HepG2 (cell line): Measurements from ENCODE around the gene PDZD7. TPM values are rescaled to one million over a fixed set of nuclear protein-coding genes. Genes with fewer than 3 reads are reported as not detected.
A peak's percentile ranks its signal among the peaks of the same experiment; 100 is the strongest.

Experiments
- ATF1 ChIP-seq: IDR thresholded peaks from 2 replicates; pipeline ENCODE4 v1.6.1; 2016; ENCODE audit warnings: mild to moderate bottlenecking, control low read depth
- ATF2 ChIP-seq: sonication (generic); formaldehyde crosslinking; IDR thresholded peaks from 2 replicates; pipeline ENCODE4 v1.4.0; 2020; ENCODE audit warnings: missing genetic modification reagents
- BATF2 ChIP-seq: sonication (generic); formaldehyde crosslinking; IDR thresholded peaks from 2 replicates; pipeline ENCODE4 v1.8.0; 2022; ENCODE audit warnings: mild to moderate bottlenecking, missing genetic modification reagents, moderate library complexity
- CREBL2 ChIP-seq: sonication (generic); formaldehyde crosslinking; IDR thresholded peaks from 2 replicates; pipeline ENCODE4 v1.8.1; 2023; ENCODE audit warnings: missing genetic modification reagents, mild to moderate bottlenecking, borderline replicate concordance
- EED ChIP-seq: sonication (generic); formaldehyde crosslinking; IDR thresholded peaks from 2 replicates; pipeline ENCODE4 v1.5.0; 2020; ENCODE audit warnings: mild to moderate bottlenecking, missing genetic modification reagents
- ELF1 ChIP-seq: sonication (generic); formaldehyde crosslinking; IDR thresholded peaks from 2 replicates; pipeline ENCODE4 v1.4.0; 2020; ENCODE audit warnings: missing genetic modification reagents
- GMEB2 ChIP-seq: IDR thresholded peaks from 2 replicates; pipeline ENCODE4 v1.6.1; 2016; ENCODE audit warnings: missing biosample characterization, missing genetic modification reagents, low read depth
- HNRNPUL1 ChIP-seq: fragments of 200-400 bp; formaldehyde crosslinking; IDR thresholded peaks from 2 replicates; pipeline ENCODE4 v1.6.1; 2017; ENCODE audit warnings: low read depth, mild to moderate bottlenecking, low read length, moderate library complexity
- MEIS2 ChIP-seq: sonication (generic); formaldehyde crosslinking; IDR thresholded peaks from 2 replicates; pipeline ENCODE4 v1.9.0; 2021; ENCODE audit warnings: mild to moderate bottlenecking, missing genetic modification reagents
- NFATC3 ChIP-seq: sonication (generic); formaldehyde crosslinking; IDR thresholded peaks from 2 replicates; pipeline ENCODE4 v1.5.1; 2020; ENCODE audit warnings: mild to moderate bottlenecking, missing genetic modification reagents
- NFKBIZ ChIP-seq: IDR thresholded peaks from 2 replicates; pipeline ENCODE4 v1.6.1; 2018; ENCODE audit warnings: missing genetic modification reagents, missing compliant biosample characterization
- RXRA ChIP-seq: sonication (generic); formaldehyde crosslinking; IDR thresholded peaks from 2 replicates; pipeline ENCODE4 v1.5.1; 2020; ENCODE audit warnings: missing genetic modification reagents
- RXRB ChIP-seq: IDR thresholded peaks from 2 replicates; pipeline ENCODE4 v1.6.1; 2016; ENCODE audit warnings: borderline replicate concordance, missing genetic modification reagents, missing compliant biosample characterization
- TAF15 ChIP-seq: fragments of 200-400 bp; formaldehyde crosslinking; IDR thresholded peaks from one replicate; pipeline ENCODE4 v1.6.1; 2018; ENCODE audit warnings: mild to moderate bottlenecking, low read depth, low read length; ENCODE audit not compliant: poor library complexity, severe bottlenecking
- TEF ChIP-seq: sonication (generic); formaldehyde crosslinking; IDR thresholded peaks from 2 replicates; pipeline ENCODE4 v1.5.0; 2020; ENCODE audit warnings: missing genetic modification reagents
- TP53 ChIP-seq: sonication (generic); formaldehyde crosslinking; conservative IDR thresholded peaks from 2 replicates; pipeline ENCODE4 v1.4.0; 2020; ENCODE audit warnings: missing genetic modification reagents
- ZBTB43 ChIP-seq: sonication (generic); formaldehyde crosslinking; conservative IDR thresholded peaks from 2 replicates; pipeline ENCODE4 v1.4.0; 2020; ENCODE audit warnings: missing genetic modification reagents
- ZNF563 ChIP-seq: sonication (generic); formaldehyde crosslinking; IDR thresholded peaks from 2 replicates; pipeline ENCODE4 v1.8.0; 2022; ENCODE audit warnings: mild to moderate bottlenecking, moderate library complexity, missing genetic modification reagents
- ZNF672 ChIP-seq: sonication (generic); formaldehyde crosslinking; IDR thresholded peaks from 2 replicates; pipeline ENCODE4 v1.8.1; 2022; ENCODE audit warnings: missing genetic modification reagents
- ZNF691 ChIP-seq: sonication (generic); formaldehyde crosslinking; IDR thresholded peaks from 2 replicates; pipeline ENCODE4 v1.4.0; 2020; ENCODE audit warnings: missing genetic modification reagents, low read depth, mild to moderate bottlenecking, borderline replicate concordance
- ZNF776 ChIP-seq: sonication (generic); formaldehyde crosslinking; IDR thresholded peaks from 2 replicates; pipeline ENCODE4 v1.4.0; 2020; ENCODE audit warnings: mild to moderate bottlenecking, missing genetic modification reagents
- ZNF83 ChIP-seq: sonication (generic); formaldehyde crosslinking; IDR thresholded peaks from 2 replicates; pipeline ENCODE4 v1.4.0; 2020; ENCODE audit warnings: missing genetic modification reagents, mild to moderate bottlenecking, borderline replicate concordance
- ZNF879 ChIP-seq: sonication (generic); formaldehyde crosslinking; IDR thresholded peaks from 2 replicates; pipeline ENCODE4 v1.8.1; 2023; ENCODE audit warnings: missing genetic modification reagents
- polyA plus RNA-seq, 8 experiments: library from polyadenylated mRNA; depleted of rRNA in 3 of 8; stranded (reverse) in 7 of 8; unstranded in 1 of 8; fragments of >200 nt; fragmentation: Illumina TruSeq in 4 of 8; extraction: Trizol in 4 of 8; gene quantifications; 2 replicates each; pipeline versions ENCODE4 v1.2.1 to v1.2.3, GENCODE V29; 2011 to 2016; ENCODE audit warnings: low read depth in 4 of 8, missing spikeins in 1 of 8, mixed read lengths in 1 of 8; ENCODE audit not compliant: insufficient read depth in 1 of 8
- total RNA-seq, 5 experiments: library from RNA; depleted of rRNA; stranded (reverse); fragments of >200 nt; fragmentation: Illumina TruSeq; extraction: Trizol; gene quantifications; 2 replicates each; pipeline ENCODE4 v1.2.3, GENCODE V29; 2016; ENCODE audit warnings: low read depth in 1 of 5

PDZD7 gene
- total and polyA plus RNA-seq, 2 of the 13 experiments (the other 11 are each of a cell fraction or from before 2014, with no cell fraction given) = 0.58 to 0.73 TPM

GRCh38 chr10:100986952-100987684 lies 43.8 kb downstream of the PDZD7 start, which contains the start of the genes MRPL43 and TWNK (continued):
- TF ChIP-seq CREBL2 (CRISPR knock-in tag) (no peak), ZNF563 (peak; percentile 83; the same call in 1 of the 2 replicates), TP53 (CRISPR knock-in tag) (no peak), ELF1 (peak; percentile 72; the same call in 1 of the 2 replicates), ZNF879 (CRISPR knock-in tag) (0 out of 2 replicates have a peak, but pooled peaks have one; percentile 7), ZNF672 (CRISPR knock-in tag) (peak; percentile 82), BATF2 (CRISPR knock-in tag) (peak; percentile 80), ZNF776 (CRISPR knock-in tag) (peak; percentile 76; the same call in 1 of the 2 replicates), HNRNPUL1 (no peak), ATF2 (CRISPR knock-in tag) (peak; percentile 76), TEF (CRISPR knock-in tag) (no peak), RXRA (CRISPR knock-in tag) (peak; percentile 51), TAF15 (peak; percentile 94), MEIS2 (CRISPR knock-in tag) (no peak; the same call in 1 of the 2 replicates), ZBTB43 (peak; percentile 30; the same call in 1 of the 2 replicates), ATF1 (CRISPR knock-in tag) (no peak; the same call in 1 of the 2 replicates), NFKBIZ (CRISPR knock-in tag) (0 out of 2 replicates have a peak, but pooled peaks have one; percentile 27), EED (CRISPR knock-in tag) (peak; percentile 64; the same call in 1 of the 2 replicates), GMEB2 (CRISPR knock-in tag) (no peak), RXRB (CRISPR knock-in tag) (0 out of 2 replicates have a peak, but pooled peaks have one; percentile 1), NFATC3 (CRISPR knock-in tag) (peak; percentile 21; the same call in 1 of the 2 replicates), ZNF691 (no peak), ZNF83 (no peak)
